T-helper 22 cell (primary cell): ENCODE results near the gene ZNF432.
"Not testable (repeated sequence)": the region's sequence is repeated elsewhere in the genome, so short reads cannot be mapped to it uniquely, and the experiment has no call there.

Experiments used
- DNase-seq: peaks from one replicate; pipeline ENCODE4 v3.0.0-alpha.2; 2020; ENCODE audit warnings: low read depth

Gene ZNF432

GRCh38 chr19:52048555-52049501 is at the start of gene ZNF432:
TSS of gene ZNF432 (minus strand) at chr19:52048838. CDS start at chr19:52046868, 1,970 bp downstream.
- peak; percentile 61 for DNase-seq

- not testable (repeated sequence) for DNase-seq
Measured at GRCh38 chr19:52096416-52096815, 47.8 kb upstream of the ZNF432 start.

GRCh38 chr19:52095172-52096014 is 46.8 kb upstream of the ZNF432 start, which contains the start of gene ZNF841:
TSS of gene ZNF841 (minus strand) at chr19:52095765. CDS start at chr19:52084801, 10,964 bp downstream.
- DNase-seq, result peak; percentile 58

- DNase-seq, result no peak
Measured at GRCh38 chr19:52094526-52095130, 46.0 kb upstream of the ZNF432 start.

GRCh38 chr19:52086481-52086880 is 37.8 kb upstream of the ZNF432 start:
- DNase-seq, result no peak

GRCh38 chr19:52070496-52070895 is 21.9 kb upstream of the ZNF432 start:
- no peak for DNase-seq

- no peak for DNase-seq
Measured at GRCh38 chr19:52069653-52070052, 21.0 kb upstream of the ZNF432 start.

- no peak for DNase-seq
Measured at GRCh38 chr19:52066258-52066863, 17.7 kb upstream of the ZNF432 start.

GRCh38 chr19:52065399-52065798 is 16.8 kb upstream of the ZNF432 start:
- DNase-seq, result no peak

- DNase-seq, result not testable (repeated sequence)
Measured at GRCh38 chr19:52056480-52056879, 7.8 kb upstream of the ZNF432 start.

GRCh38 chr19:52051736-52052135 is 3.1 kb upstream of the ZNF432 start:
- DNase-seq, result not testable (repeated sequence)

GRCh38 chr19:52039169-52039568 is 9.5 kb downstream of the ZNF432 start:
- no peak for DNase-seq

GRCh38 chr19:52034051-52034728 is 14.4 kb downstream of the ZNF432 start:
- no peak for DNase-seq

GRCh38 chr19:52028780-52029123 is 19.9 kb downstream of the ZNF432 start:
- DNase-seq, result no peak

GRCh38 chr19:52028027-52028779 is 20.4 kb downstream of the ZNF432 start, which contains the start of gene ZNF614:
TSS of gene ZNF614 (minus strand) at chr19:52028379. CDS start at chr19:52025745, 2,634 bp downstream.
- peak; percentile 56 for DNase-seq

- DNase-seq, result not testable (repeated sequence)
Measured at GRCh38 chr19:52026255-52026990, 22.2 kb downstream of the ZNF432 start.

GRCh38 chr19:52024478-52024877 is 24.2 kb downstream of the ZNF432 start:
- DNase-seq, result not testable (repeated sequence)

- no peak for DNase-seq
Measured at GRCh38 chr19:52022193-52022592, 26.4 kb downstream of the ZNF432 start.

GRCh38 chr19:52020506-52020905 is 28.1 kb downstream of the ZNF432 start:
- DNase-seq, result no peak

GRCh38 chr19:52010674-52011073 is 38.0 kb downstream of the ZNF432 start:
- no peak for DNase-seq
